ENCODE data around the gene KSR1.
A peak's percentile ranks its signal among the peaks of the same experiment; 100 is the strongest.

GRCh38 chr17:27559506-27560481 is 103.5 kb downstream of the KSR1 start:
- TF ChIP-seq EZH2 (IDR thresholded peaks at IDR 0.05; ENCODE audit: borderline replicate concordance, low read depth, low read length, poor library complexity, severe bottlenecking) (no peak), CTCF (conservative IDR thresholded peaks at IDR 0.05; ENCODE audit: low read depth, low read length) (0 out of 2 replicates have a peak, but pooled peaks have one; percentile 21)
